GM19099 (cell line): Measurements from ENCODE around the gene CCSER1.

ENCODE experiments used
- POLR2A ChIP-seq: IDR thresholded peaks from 3 replicates; pipeline ENCODE4 v1.6.1; 2011; ENCODE audit warnings: low read depth; ENCODE audit not compliant: insufficient read length; ENCODE audit errors: extremely low read depth

CCSER1 gene

GRCh38 chr4:91319556-91320268 is 1192.5 kb downstream of the CCSER1 start:
- no peak for TF ChIP-seq POLR2A

GRCh38 chr4:91322961-91323360 is 1195.8 kb downstream of the CCSER1 start:
- TF ChIP-seq POLR2A: no peak

- TF ChIP-seq POLR2A: no peak
These were observed 1198.3 kb downstream of the CCSER1 start for GRCh38 chr4:91325495-91325894.

- TF ChIP-seq POLR2A: no peak
These were observed 1203.5 kb downstream of the CCSER1 start for GRCh38 chr4:91330555-91331137.

GRCh38 chr4:91340822-91341221 is 1213.6 kb downstream of the CCSER1 start:
- no peak for TF ChIP-seq POLR2A

- no peak for TF ChIP-seq POLR2A
These were observed 1218.4 kb downstream of the CCSER1 start for GRCh38 chr4:91345632-91346031.

GRCh38 chr4:91359041-91360031 is 1232.1 kb downstream of the CCSER1 start:
- no peak for TF ChIP-seq POLR2A

- no peak for TF ChIP-seq POLR2A
These were observed 1234.9 kb downstream of the CCSER1 start for GRCh38 chr4:91362125-91362524.

GRCh38 chr4:91366554-91366953 is 1239.4 kb downstream of the CCSER1 start:
- TF ChIP-seq POLR2A: no peak

GRCh38 chr4:91369116-91369515 is 1241.9 kb downstream of the CCSER1 start:
- no peak for TF ChIP-seq POLR2A

GRCh38 chr4:91373546-91373945 is 1246.4 kb downstream of the CCSER1 start:
- no peak for TF ChIP-seq POLR2A

GRCh38 chr4:91422011-91422410 is 1294.8 kb downstream of the CCSER1 start:
- no peak for TF ChIP-seq POLR2A

GRCh38 chr4:91426725-91427124 is 1299.5 kb downstream of the CCSER1 start:
- no peak for TF ChIP-seq POLR2A

- TF ChIP-seq POLR2A: no peak
These were observed 1300.0 kb downstream of the CCSER1 start for GRCh38 chr4:91427171-91427570.

GRCh38 chr4:91434631-91435030 is 1307.4 kb downstream of the CCSER1 start:
- no peak for TF ChIP-seq POLR2A

GRCh38 chr4:91436556-91436955 is 1309.4 kb downstream of the CCSER1 start:
- no peak for TF ChIP-seq POLR2A

- TF ChIP-seq POLR2A: no peak
These were observed 1320.0 kb downstream of the CCSER1 start for GRCh38 chr4:91447168-91447567.
